MV-4-11 (cell line): ENCODE measurements around the gene TMEM234.
"Not testable (repeated sequence)": the region's sequence is repeated elsewhere in the genome, so short reads cannot be mapped to it uniquely, and the experiment has no call there.

Source experiments
- DNase-seq: peaks from one replicate; lab custom pipeline; 2025; lab: John Stamatoyannopoulos, UW

Gene TMEM234

DNA sequence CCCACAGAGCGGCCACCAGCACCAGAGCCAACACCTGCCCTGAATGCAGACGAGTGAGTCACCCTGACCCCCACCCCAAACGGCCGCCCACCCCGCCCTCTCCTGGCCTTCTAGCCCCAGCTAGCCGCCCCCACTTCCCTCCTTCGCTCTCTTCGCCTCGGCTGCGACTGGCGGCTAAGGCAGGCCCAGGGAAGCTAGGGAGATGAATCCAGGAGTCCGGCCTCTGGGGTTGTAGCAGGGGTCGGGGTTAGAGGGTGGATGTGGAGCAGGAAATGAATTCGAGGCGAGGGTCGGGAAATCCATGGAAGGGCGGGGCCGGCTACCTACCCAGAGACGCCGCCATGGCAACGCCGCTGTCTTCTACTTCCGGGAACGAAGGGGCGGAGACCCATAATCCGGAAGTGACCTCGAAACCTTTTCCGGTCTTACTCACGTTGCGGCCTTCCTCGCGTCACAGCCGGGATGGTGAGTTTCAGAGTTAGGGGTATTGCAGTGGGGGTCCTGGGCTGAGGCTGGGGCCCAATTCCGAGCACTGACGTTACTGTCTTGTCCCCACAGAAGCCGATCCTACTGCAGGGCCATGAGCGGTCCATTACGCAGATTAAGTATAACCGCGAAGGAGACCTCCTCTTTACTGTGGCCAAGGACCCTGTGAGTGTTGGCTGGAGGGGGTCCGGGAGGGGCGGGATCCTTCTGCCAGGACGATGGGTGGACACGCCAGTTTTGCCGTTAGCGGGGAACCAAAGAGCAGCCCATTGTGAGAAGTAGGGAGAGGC lies at the start of gene TMEM234, which contains the start of gene EIF3I:
Gene TMEM234, minus strand, starts transcription at position 374 of the 776 bp plus-strand sequence. Its CDS starts 31 bp downstream, at position 343.
Gene EIF3I, plus strand, starts transcription at position 428 of the 776 bp plus-strand sequence. Its CDS starts 35 bp downstream, at position 463.
- DNase-seq, result peak; percentile 89

DNA sequence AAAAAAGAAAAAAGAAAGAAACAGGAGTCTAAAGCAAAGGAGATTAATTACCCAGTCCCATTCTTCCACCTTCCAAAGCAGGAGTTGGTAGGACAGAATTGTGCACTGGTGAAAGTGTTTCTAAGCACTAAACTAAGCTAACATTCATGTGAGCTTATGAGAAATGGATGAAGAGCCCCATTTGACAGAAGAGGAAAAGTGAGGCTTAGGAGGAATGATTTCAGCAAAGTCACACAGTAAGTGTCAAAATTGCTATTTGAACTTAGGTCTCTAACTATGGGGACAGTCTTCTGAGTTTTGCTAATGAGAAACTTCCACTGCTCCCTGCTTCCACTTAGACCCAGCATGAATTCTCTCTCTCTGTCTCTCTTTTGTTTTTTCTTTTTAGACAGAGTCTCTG lies 47.6 kb upstream of the TMEM234 start:
- no peak for DNase-seq

GRCh38 chr1:32266921-32267591 lies 44.9 kb upstream of the TMEM234 start:
- no peak for DNase-seq

DNA sequence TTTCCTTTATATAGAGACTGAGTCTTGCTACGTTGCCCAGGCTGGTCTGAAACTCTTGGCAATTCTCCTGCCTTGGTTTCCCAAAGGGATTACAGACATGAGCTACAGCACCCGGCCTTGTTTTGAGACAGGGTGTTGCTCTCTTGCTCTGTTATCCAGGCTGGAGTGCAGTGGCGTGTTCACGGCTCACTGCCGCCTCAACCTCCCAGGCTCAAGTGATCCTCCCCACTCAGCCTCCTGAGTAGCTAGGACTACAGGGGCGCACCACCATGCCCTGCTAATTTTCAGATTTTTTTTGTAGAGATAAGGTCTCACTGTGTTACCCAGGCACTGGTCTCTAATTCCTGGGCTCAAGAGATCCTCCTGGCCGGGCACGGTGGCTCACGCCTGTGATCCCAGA lies 43.7 kb upstream of the TMEM234 start:
- DNase-seq, result no peak

DNA sequence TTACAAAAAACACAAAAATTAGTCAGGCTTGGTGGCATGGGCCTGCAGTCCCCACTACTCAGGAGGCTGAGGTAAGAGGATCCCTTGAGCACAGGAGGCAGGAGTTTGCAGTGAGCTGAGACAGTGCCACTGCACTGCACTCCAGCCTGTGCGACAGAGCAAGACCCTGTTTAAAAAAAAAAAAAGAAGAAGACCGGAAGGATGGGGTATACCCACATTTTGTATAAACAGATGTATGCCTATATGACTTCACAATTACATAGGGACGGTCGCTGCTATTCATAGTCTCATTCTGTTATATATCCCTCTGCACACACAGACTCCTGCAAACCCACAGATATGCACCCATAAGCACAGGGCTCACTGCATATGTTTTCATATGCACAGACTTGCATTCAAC lies 41.6 kb upstream of the TMEM234 start:
- DNase-seq, result no peak

DNA sequence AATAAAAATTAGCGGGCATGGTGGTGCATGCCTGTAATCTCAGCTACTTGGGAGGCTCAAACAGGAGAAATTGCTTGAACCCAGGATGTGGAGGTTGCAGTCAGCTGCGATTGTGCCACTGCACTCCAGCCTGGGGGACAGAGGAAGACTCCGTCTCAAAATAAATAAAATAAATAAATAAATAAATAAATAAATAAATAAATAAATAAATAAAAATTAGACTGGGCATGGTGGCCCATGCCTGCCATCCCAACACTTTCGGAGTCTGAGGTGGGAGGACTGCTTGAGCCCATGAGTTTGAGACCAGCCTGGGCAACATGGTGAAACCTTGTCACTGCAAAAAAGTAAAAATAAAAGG lies 41.1 kb upstream of the TMEM234 start:
- not testable (repeated sequence) for DNase-seq

- DNase-seq, result no peak
Observed at GRCh38 chr1:32257227-32257508, 35.0 kb upstream of the TMEM234 start.

GRCh38 chr1:32256473-32257226 lies 34.5 kb upstream of the TMEM234 start:
- no peak for DNase-seq

GRCh38 chr1:32255072-32256071 lies 33.2 kb upstream of the TMEM234 start:
- DNase-seq, result no peak

GRCh38 chr1:32250893-32251716 lies 29.0 kb upstream of the TMEM234 start, which contains the start of gene LCK:
LCK (plus strand) TSS chr1:32251265; CDS start chr1:32274330, 23,065 bp downstream.
- DNase-seq, result no peak

DNA sequence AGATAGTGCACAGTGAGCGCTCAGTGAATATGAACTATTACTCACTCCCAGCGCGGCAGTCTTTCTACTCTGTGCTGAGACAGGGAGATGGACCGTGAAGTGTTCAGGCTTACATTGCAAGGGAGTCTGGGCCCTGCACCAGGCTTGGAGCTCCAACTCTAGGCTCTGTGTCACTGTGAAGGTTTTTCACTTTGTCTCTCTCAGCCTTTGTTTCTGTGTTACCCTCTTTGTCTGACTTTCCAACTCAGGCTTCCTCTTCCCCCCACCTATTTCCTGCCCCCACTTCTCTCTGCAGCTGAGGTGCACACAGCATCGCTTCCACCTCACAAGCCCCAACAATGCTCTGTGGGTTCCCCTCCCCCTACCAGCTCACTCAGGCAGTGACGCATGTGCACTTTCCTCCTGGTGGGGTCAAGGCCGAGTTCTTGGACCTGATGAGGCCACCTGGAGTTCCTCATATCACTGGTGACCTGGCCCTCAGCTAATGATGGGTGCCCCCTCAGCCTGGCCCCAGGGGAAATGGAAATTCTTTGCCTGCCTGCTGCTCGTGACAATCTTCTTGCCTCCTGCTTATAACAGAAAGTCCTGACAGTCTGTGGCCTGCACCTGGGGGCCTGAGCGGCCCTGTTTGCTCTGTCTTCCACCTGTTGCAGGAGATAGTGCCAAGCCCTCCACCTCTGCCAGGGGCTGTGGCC lies 27.8 kb upstream of the TMEM234 start:
- DNase-seq, result peak; percentile 8

- DNase-seq, result peak; percentile 23
Observed at GRCh38 chr1:32247983-32248889, 26.1 kb upstream of the TMEM234 start.

DNA sequence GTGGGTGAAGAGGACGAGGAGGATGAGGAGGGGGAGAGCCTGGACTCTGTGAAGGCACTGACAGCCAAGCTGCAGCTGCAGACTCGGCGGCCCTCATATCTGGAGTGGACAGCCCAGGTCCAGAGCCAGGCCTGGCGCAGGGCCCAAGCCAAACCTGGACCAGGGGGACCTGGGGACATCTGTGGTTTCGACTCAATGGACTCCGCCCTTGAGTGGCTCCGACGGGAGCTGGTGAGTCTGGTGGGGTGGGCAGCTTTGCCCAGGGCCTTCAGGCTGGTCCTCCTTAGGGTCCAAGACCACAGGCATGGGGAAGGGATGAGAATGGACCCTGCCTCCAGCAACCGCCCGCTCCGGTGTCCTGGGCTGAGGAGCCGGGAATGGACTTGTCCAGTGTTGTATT lies 25.3 kb upstream of the TMEM234 start:
- no peak for DNase-seq

GRCh38 chr1:32246888-32247273 lies 24.7 kb upstream of the TMEM234 start, which contains the start of gene FAM167B:
FAM167B (plus strand) TSS chr1:32247222; CDS start chr1:32247422, 200 bp downstream.
- no peak for DNase-seq

- peak; percentile 65 for DNase-seq
Observed at GRCh38 chr1:32242341-32242851, 20.2 kb upstream of the TMEM234 start.

DNA sequence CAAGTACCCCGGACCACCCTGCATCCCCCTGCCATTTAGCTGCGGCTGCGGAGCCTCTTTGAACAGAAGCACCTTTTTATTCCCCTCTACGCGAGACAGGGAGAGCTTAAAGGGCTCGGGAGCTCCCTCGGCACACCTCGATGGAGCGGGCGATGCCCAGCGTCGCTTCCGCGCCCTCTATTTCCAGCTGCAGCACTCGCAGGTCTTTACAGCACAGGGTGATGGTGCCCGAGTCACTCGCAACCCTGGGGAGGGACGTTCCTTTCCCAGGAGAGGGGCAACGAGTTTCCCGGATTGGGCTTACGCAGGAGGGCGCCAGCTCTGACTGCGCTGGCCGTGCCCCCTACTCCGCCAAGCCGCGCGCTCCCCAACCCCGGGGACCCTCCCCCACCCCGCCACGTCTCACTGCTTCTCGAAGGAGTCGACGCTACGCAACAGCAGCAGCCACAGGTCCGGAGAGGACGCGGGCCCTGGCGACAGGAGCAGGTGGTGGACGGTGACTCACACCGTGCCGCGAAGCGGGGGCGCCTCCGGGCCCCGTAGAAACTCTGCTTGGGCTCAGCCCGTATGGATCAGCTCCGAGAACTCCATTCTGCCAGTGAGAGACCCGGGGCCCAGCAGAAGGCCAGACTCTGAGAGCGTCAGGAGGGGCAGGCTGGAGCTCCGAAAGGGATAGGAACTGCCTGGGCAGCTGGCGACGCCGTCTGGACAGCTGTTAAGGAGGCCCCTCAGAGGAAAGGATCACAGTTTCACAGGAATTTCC lies 19.0 kb upstream of the TMEM234 start:
- no peak for DNase-seq

- peak; percentile 11 for DNase-seq
Observed at GRCh38 chr1:32240140-32240951, 18.2 kb upstream of the TMEM234 start.
